Hepatocyte (in vitro differentiated cells): ENCODE data around the gene CASS4.

Source experiments
- EZH2 ChIP-seq: fragments of 200-600 bp; sonication (generic); IDR thresholded peaks from 2 replicates; pipeline ENCODE4 v1.6.1; 2016; ENCODE audit warnings: antibody characterized with exemption, mild to moderate bottlenecking, borderline replicate concordance
- TF ChIP-seq, protein P1 (sequence below): fragments of 200-600 bp; sonication (generic); IDR thresholded peaks from 2 replicates; pipeline ENCODE4 v1.5.1; 2016; ENCODE audit warnings: antibody characterized with exemption, mild to moderate bottlenecking; ENCODE audit not compliant: poor library complexity

DNA sequence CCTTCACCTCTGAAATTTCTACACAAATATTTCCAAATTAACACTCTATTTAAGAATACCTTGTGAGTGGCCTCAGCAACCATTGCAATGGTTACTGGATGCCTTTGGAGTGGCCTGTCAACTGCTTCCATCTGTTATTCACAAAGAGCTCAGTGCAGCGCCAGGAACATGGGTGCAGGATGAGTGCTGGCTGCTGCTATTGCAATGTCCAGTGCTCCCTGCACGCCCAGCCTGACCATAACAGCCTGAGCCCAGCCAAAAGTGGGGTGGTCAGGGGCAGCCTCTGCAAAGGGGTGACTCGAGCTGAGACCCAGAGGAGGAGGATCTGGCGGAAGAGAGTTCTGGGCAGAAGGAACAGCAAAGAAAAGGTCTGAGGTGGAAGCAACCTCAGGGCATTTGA, 18.4 kb downstream of the CASS4 start:
- TF ChIP-seq, protein P1, sequence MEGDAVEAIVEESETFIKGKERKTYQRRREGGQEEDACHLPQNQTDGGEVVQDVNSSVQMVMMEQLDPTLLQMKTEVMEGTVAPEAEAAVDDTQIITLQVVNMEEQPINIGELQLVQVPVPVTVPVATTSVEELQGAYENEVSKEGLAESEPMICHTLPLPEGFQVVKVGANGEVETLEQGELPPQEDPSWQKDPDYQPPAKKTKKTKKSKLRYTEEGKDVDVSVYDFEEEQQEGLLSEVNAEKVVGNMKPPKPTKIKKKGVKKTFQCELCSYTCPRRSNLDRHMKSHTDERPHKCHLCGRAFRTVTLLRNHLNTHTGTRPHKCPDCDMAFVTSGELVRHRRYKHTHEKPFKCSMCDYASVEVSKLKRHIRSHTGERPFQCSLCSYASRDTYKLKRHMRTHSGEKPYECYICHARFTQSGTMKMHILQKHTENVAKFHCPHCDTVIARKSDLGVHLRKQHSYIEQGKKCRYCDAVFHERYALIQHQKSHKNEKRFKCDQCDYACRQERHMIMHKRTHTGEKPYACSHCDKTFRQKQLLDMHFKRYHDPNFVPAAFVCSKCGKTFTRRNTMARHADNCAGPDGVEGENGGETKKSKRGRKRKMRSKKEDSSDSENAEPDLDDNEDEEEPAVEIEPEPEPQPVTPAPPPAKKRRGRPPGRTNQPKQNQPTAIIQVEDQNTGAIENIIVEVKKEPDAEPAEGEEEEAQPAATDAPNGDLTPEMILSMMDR = no peak
- no peak for TF ChIP-seq EZH2
